WTC11 (cell line): ENCODE data around the gene ZNF605.

Experiments used
- CREB1 ChIP-seq: sonication (generic); formaldehyde crosslinking; IDR thresholded peaks from 2 replicates; pipeline ENCODE4 v1.8.0; 2023; ENCODE audit warnings: mild to moderate bottlenecking, missing genetic modification reagents
- CREM ChIP-seq: sonication (generic); formaldehyde crosslinking; IDR thresholded peaks from 2 replicates; pipeline ENCODE4 v1.8.1; 2022; ENCODE audit warnings: mild to moderate bottlenecking, missing genetic modification reagents, moderate library complexity
- HMGA2 ChIP-seq: fragments of 250-450 bp; sonication (Bioruptor Pico); IDR thresholded peaks from 2 replicates; pipeline ENCODE4 v1.4.0; 2021; ENCODE audit warnings: mild to moderate bottlenecking, moderate library complexity
- IRF2 ChIP-seq: sonication (generic); formaldehyde crosslinking; IDR thresholded peaks from 2 replicates; pipeline ENCODE4 v1.8.0; 2022; ENCODE audit warnings: low read depth, missing genetic modification reagents, borderline replicate concordance
- SP1 ChIP-seq: sonication (generic); formaldehyde crosslinking; conservative IDR thresholded peaks from 2 replicates; pipeline ENCODE4 v1.8.1; 2022; ENCODE audit warnings: missing genetic modification reagents
- ZNF121 ChIP-seq: sonication (generic); formaldehyde crosslinking; IDR thresholded peaks from 2 replicates; pipeline ENCODE4 v1.8.0; 2023; ENCODE audit warnings: missing genetic modification reagents
- ZNF317 ChIP-seq: sonication (generic); formaldehyde crosslinking; IDR thresholded peaks from 2 replicates; pipeline ENCODE4 v1.8.1; 2023; ENCODE audit warnings: low read depth, mild to moderate bottlenecking, moderate library complexity, missing genetic modification reagents, borderline replicate concordance
- ZNF416 ChIP-seq: fragments of 250-450 bp; sonication (Bioruptor Pico); IDR thresholded peaks from 2 replicates; pipeline ENCODE4 v1.9.0; 2021; ENCODE audit warnings: mild to moderate bottlenecking, inconsistent platforms
- ZNF671 ChIP-seq: fragments of 250-450 bp; sonication (Bioruptor Pico); IDR thresholded peaks from 2 replicates; pipeline ENCODE4 v1.8.0; 2021; ENCODE audit warnings: mild to moderate bottlenecking
- TF ChIP-seq, protein P1 (sequence below): sonication (generic); formaldehyde crosslinking; IDR thresholded peaks from 2 replicates; pipeline ENCODE4 v1.8.0; 2022; ENCODE audit warnings: mild to moderate bottlenecking, missing genetic modification reagents
- TF ChIP-seq, protein P2 (sequence below): fragments of 200-600 bp; IDR thresholded peaks from 2 replicates; pipeline ENCODE4 v1.8.0; 2022; ENCODE audit warnings: antibody characterized with exemption
- TF ChIP-seq, protein P3 (sequence below): sonication (generic); formaldehyde crosslinking; IDR thresholded peaks from 2 replicates; pipeline ENCODE4 v1.8.1; 2023; ENCODE audit warnings: mild to moderate bottlenecking, missing genetic modification reagents, moderate library complexity
- TF ChIP-seq, protein P4 (sequence below): sonication (generic); formaldehyde crosslinking; IDR thresholded peaks from 2 replicates; pipeline ENCODE4 v1.8.1; 2022; ENCODE audit warnings: mild to moderate bottlenecking, missing genetic modification reagents, moderate library complexity, borderline replicate concordance

DNA sequence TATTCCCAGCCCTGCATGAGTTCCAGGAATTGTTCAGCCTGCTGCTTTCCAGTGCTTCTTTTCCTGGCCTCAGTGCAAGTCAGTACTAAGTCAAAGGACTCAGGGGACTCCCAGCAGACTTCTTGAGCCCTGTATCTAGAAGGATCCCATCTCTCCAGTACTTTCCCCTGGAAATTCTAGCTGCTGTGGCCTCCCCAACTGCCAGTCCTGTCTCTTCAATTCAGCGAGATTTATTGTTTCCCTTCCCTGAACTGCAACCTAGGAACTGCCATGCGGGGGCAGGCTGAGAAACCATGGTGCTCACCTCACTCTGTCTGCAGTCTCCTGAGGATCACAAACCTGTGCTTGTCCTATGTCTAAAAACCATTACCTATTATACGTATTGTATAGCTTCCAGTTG is 31.8 kb downstream of the ZNF605 start:
- TF ChIP-seq IRF2 (CRISPR knock-in tag) (no peak), SP1 (no peak), ZNF317 (CRISPR knock-in tag) (no peak), ZNF416 (CRISPR knock-in tag) (no peak), ZNF121 (no peak), HMGA2 (CRISPR knock-in tag) (no peak), CREM (no peak), CREB1 (CRISPR knock-in tag) (no peak), ZNF671 (no peak)
- TF ChIP-seq, protein P1, sequence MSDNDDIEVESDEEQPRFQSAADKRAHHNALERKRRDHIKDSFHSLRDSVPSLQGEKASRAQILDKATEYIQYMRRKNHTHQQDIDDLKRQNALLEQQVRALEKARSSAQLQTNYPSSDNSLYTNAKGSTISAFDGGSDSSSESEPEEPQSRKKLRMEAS (CRISPR knock-in tag): no peak
- TF ChIP-seq, protein P2, sequence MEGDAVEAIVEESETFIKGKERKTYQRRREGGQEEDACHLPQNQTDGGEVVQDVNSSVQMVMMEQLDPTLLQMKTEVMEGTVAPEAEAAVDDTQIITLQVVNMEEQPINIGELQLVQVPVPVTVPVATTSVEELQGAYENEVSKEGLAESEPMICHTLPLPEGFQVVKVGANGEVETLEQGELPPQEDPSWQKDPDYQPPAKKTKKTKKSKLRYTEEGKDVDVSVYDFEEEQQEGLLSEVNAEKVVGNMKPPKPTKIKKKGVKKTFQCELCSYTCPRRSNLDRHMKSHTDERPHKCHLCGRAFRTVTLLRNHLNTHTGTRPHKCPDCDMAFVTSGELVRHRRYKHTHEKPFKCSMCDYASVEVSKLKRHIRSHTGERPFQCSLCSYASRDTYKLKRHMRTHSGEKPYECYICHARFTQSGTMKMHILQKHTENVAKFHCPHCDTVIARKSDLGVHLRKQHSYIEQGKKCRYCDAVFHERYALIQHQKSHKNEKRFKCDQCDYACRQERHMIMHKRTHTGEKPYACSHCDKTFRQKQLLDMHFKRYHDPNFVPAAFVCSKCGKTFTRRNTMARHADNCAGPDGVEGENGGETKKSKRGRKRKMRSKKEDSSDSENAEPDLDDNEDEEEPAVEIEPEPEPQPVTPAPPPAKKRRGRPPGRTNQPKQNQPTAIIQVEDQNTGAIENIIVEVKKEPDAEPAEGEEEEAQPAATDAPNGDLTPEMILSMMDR: no peak
- TF ChIP-seq, protein P3, sequence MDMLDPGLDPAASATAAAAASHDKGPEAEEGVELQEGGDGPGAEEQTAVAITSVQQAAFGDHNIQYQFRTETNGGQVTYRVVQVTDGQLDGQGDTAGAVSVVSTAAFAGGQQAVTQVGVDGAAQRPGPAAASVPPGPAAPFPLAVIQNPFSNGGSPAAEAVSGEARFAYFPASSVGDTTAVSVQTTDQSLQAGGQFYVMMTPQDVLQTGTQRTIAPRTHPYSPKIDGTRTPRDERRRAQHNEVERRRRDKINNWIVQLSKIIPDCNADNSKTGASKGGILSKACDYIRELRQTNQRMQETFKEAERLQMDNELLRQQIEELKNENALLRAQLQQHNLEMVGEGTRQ (CRISPR knock-in tag): no peak
- TF ChIP-seq, protein P4, sequence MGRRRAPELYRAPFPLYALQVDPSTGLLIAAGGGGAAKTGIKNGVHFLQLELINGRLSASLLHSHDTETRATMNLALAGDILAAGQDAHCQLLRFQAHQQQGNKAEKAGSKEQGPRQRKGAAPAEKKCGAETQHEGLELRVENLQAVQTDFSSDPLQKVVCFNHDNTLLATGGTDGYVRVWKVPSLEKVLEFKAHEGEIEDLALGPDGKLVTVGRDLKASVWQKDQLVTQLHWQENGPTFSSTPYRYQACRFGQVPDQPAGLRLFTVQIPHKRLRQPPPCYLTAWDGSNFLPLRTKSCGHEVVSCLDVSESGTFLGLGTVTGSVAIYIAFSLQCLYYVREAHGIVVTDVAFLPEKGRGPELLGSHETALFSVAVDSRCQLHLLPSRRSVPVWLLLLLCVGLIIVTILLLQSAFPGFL (CRISPR knock-in tag): no peak
